MG63 (cell line): Measurements from ENCODE around the gene KRTAP10-4. TPM values are rescaled to one million over a fixed set of nuclear protein-coding genes. Genes with fewer than 3 reads are reported as not detected.

ENCODE experiments used
- DNase-seq: peaks from one replicate; pipeline ENCODE4 v3.0.0-alpha.2; 2020
- H3K27me3 ChIP-seq: fragments of 250-450 bp; sonication (Bioruptor Pico); 2 replicates; pipeline ENCODE4 v1.5.1; 2020; ENCODE audit warnings: mild to moderate bottlenecking, moderate library complexity
- H3K36me3 ChIP-seq: fragments of 250-450 bp; sonication (Bioruptor Pico); 2 replicates; pipeline ENCODE4 v1.5.1; 2020; ENCODE audit warnings: mild to moderate bottlenecking, moderate library complexity
- H3K4me3 ChIP-seq: fragments of 250-450 bp; sonication (Bioruptor Pico); 2 replicates; pipeline ENCODE4 v1.5.1; 2020; ENCODE audit warnings: mild to moderate bottlenecking, moderate library complexity
- H3K9me3 ChIP-seq: fragments of 250-450 bp; sonication (Bioruptor Pico); 2 replicates; pipeline ENCODE4 v1.5.1; 2020; ENCODE audit warnings: mild to moderate bottlenecking, moderate library complexity
- total RNA-seq: library from RNA; depleted of rRNA; stranded (reverse); fragments of >200 nt; shearing (Covaris generic); gene quantifications from 2 replicates; pipeline ENCODE4 v1.2.3, GENCODE V29; 2014; ENCODE audit warnings: low replicate concordance; rRNA removed

The KRTAP10-4 gene
- total RNA-seq, 1 experiment from 2014 or later: not detected

DNA sequence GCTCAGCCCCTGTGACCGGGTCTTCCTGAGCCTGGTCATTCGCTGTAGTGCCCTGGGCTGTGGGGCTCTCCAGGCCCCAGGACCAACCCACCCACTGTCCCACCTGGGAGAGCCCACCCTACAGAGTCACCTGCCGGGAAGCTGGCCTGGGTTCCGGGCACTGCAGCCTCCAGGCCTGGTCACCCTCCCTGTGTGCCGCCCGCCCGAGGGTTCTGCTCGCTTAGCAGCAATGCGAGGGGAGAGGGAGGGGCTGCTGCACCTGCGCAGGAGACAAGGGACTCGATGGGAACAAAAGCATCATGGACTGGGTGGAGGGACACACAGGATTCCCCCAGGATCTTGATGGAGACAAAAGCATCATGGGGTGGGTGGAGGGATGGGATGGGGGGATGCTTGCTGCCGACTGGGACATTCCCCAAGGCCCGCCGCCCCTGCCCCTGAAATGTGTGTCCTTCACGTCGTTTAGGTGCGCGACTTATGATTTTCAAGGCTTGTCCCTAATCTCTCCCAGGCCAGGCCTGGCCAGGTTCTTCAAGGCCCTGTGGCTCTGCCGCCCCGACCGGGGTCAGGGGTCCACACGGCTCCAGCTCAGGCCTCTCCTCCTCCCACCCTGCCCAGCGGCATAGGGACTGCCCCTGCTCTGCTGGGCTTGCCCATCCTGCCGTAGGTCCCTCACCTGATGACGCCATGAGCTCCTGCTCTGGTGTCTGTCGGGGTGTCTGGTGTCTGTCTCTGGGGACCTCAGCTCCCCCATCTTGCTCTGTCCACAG is 40.0 kb downstream of the KRTAP10-4 start:
- Histone ChIP-seq H3K36me3 (no peaks in the 10 kb centered on the region), H3K4me3 (no peak overlapping the region), H3K27me3 (peaks cover 23% of the 10 kb centered on the region), H3K9me3 (peaks cover 19% of the 10 kb centered on the region)
- DNase-seq: no peak

DNA sequence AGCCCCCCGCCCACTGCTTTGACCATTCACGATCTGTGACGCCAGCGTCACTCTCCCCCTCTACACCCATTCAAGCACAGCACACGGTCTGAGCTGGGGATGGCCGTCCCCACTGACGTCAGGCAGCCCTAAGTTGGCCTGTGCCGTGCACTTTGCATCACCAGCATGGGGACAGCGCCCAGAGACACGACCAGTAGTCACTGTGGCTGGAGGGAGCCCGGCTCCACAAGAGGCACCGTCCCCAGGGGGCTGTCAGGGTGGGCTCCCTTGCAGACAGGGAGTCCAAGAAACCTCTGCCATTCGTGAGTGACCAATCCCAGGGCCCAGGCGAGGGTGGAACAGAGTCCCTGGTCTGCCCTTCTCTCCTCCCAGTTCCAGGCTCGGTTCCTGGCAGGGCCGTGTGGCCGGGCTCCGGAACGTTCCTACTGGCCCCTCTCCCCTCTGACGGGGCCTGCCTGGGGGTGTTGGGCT is 40.7 kb downstream of the KRTAP10-4 start:
- peaks cover 20% of the 10 kb centered on the region for H3K9me3 ChIP-seq
- peaks cover 23% of the 10 kb centered on the region for H3K27me3 ChIP-seq
- DNase-seq: no peak
- no peak overlapping the region for H3K4me3 ChIP-seq
- H3K36me3 ChIP-seq: no peaks in the 10 kb centered on the region

DNA sequence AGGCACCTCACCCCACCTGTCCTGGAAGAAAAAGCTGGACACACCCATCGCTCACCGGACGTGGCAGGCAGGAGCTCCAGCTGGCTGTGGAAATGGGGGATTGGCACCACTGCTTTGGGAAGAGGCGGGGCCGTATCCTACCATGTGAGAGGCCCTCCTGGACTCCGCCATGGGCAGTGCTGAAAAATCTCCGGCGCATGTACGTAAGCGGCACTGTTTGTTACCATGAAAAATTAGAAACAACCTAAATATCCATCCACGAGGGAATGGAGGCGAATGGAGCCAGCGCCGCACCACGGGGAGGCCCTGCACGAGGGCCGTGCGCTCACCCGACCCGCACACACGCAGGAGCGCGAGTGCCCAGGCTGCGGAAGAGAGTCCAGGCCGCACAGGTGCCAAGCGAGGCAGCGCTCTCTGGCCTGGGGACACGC is 41.4 kb downstream of the KRTAP10-4 start:
- Histone ChIP-seq H3K4me3 (no peak overlapping the region), H3K9me3 (peaks cover 23% of the 10 kb centered on the region), H3K27me3 (peaks cover 23% of the 10 kb centered on the region), H3K36me3 (no peaks in the 10 kb centered on the region)
- DNase-seq: no peak

GRCh38 chr21:44615466-44615865 is 41.9 kb downstream of the KRTAP10-4 start:
- DNase-seq: no peak
- Histone ChIP-seq H3K36me3 (no peaks in the 10 kb centered on the region), H3K4me3 (no peak overlapping the region), H3K9me3 (peaks cover 28% of the 10 kb centered on the region), H3K27me3 (peaks cover 23% of the 10 kb centered on the region)

GRCh38 chr21:44615911-44616590 is 42.5 kb downstream of the KRTAP10-4 start:
- peaks cover 23% of the 10 kb centered on the region for H3K27me3 ChIP-seq
- no peak overlapping the region for H3K4me3 ChIP-seq
- no peak for DNase-seq
- H3K9me3 ChIP-seq: peaks cover 29% of the 10 kb centered on the region
- no peaks in the 10 kb centered on the region for H3K36me3 ChIP-seq

GRCh38 chr21:44616591-44616926 is 43.0 kb downstream of the KRTAP10-4 start:
- peaks cover 23% of the 10 kb centered on the region for H3K27me3 ChIP-seq
- DNase-seq: no peak
- peaks cover 24% of the 10 kb centered on the region for H3K9me3 ChIP-seq
- no peaks in the 10 kb centered on the region for H3K36me3 ChIP-seq
- H3K4me3 ChIP-seq: no peak overlapping the region

GRCh38 chr21:44617071-44617501 is 43.6 kb downstream of the KRTAP10-4 start:
- Histone ChIP-seq H3K27me3 (peaks cover 23% of the 10 kb centered on the region), H3K4me3 (no peak overlapping the region), H3K36me3 (no peaks in the 10 kb centered on the region), H3K9me3 (peaks cover 20% of the 10 kb centered on the region)
- DNase-seq: no peak

- no peak overlapping the region for H3K4me3 ChIP-seq
- H3K36me3 ChIP-seq: no peaks in the 10 kb centered on the region
- H3K27me3 ChIP-seq: peaks cover 23% of the 10 kb centered on the region
- no peak for DNase-seq
- peaks cover 31% of the 10 kb centered on the region for H3K9me3 ChIP-seq
Measured at GRCh38 chr21:44618504-44618903, 45.0 kb downstream of the KRTAP10-4 start.

- no peak overlapping the region for H3K4me3 ChIP-seq
- peaks cover 35% of the 10 kb centered on the region for H3K9me3 ChIP-seq
- H3K27me3 ChIP-seq: peaks cover 23% of the 10 kb centered on the region
- DNase-seq: no peak
- no peaks in the 10 kb centered on the region for H3K36me3 ChIP-seq
Measured at GRCh38 chr21:44618909-44619308, 45.4 kb downstream of the KRTAP10-4 start.

- Histone ChIP-seq H3K9me3 (peaks cover 42% of the 10 kb centered on the region), H3K4me3 (no peak overlapping the region), H3K27me3 (peaks cover 18% of the 10 kb centered on the region), H3K36me3 (no peaks in the 10 kb centered on the region)
- DNase-seq: no peak
Measured at GRCh38 chr21:44619886-44620285, 46.4 kb downstream of the KRTAP10-4 start.

- no peaks in the 10 kb centered on the region for H3K36me3 ChIP-seq
- H3K27me3 ChIP-seq: no peaks in the 10 kb centered on the region
- H3K4me3 ChIP-seq: no peak overlapping the region
- peaks cover 45% of the 10 kb centered on the region for H3K9me3 ChIP-seq
- DNase-seq: no peak
Measured at GRCh38 chr21:44623575-44623974, 50.0 kb downstream of the KRTAP10-4 start.

Other genes with a start within 250 kb of the KRTAP10-4 start
- gene CFAP410, start 234.3 kb upstream of the KRTAP10-4 start, total RNA-seq: 24.3 and 34.9 TPM in 2 replicates
- gene TRPM2, start 220.1 kb upstream of the KRTAP10-4 start, total RNA-seq: 0.13 TPM in 1 of 2 replicates, not detected in the other
- 1.2 and 1.4 TPM in 2 replicates for gene LRRC3, start 118.2 kb upstream of the KRTAP10-4 start, total RNA-seq
- not detected in 2 replicates for gene KRTAP10-1, start 33.5 kb upstream of the KRTAP10-4 start, total RNA-seq
- not detected in 2 replicates for gene KRTAP10-2, start 22.2 kb upstream of the KRTAP10-4 start, total RNA-seq
- not detected in 2 replicates for gene KRTAP10-3, start 14.9 kb upstream of the KRTAP10-4 start, total RNA-seq
- not detected in 2 replicates for gene KRTAP10-5, start 6.9 kb downstream of the KRTAP10-4 start, total RNA-seq
- gene KRTAP10-6, start 18.8 kb downstream of the KRTAP10-4 start, total RNA-seq: not detected in 2 replicates
- gene KRTAP10-7, start 26.9 kb downstream of the KRTAP10-4 start, total RNA-seq: not detected in 2 replicates
- not detected in 2 replicates for gene KRTAP10-8, start 38.4 kb downstream of the KRTAP10-4 start, total RNA-seq
- not detected in 2 replicates for gene KRTAP10-9, start 53.4 kb downstream of the KRTAP10-4 start, total RNA-seq
- not detected in 2 replicates for gene KRTAP10-10, start 63.6 kb downstream of the KRTAP10-4 start, total RNA-seq
- not detected in 2 replicates for gene KRTAP10-11, start 72.7 kb downstream of the KRTAP10-4 start, total RNA-seq
- not detected in 2 replicates for gene KRTAP12-4, start 80.9 kb downstream of the KRTAP10-4 start, total RNA-seq
- not detected in 2 replicates for gene KRTAP12-3, start 84.2 kb downstream of the KRTAP10-4 start, total RNA-seq
- gene KRTAP12-2, start 93.2 kb downstream of the KRTAP10-4 start, total RNA-seq: not detected in 2 replicates
- gene KRTAP12-1, start 108.4 kb downstream of the KRTAP10-4 start, total RNA-seq: not detected in 2 replicates
- gene KRTAP10-12, start 123.4 kb downstream of the KRTAP10-4 start, total RNA-seq: not detected in 2 replicates
- gene TSPEAR, start 137.8 kb downstream of the KRTAP10-4 start, total RNA-seq: not detected in 2 replicates
- gene UBE2G2, start 228.1 kb downstream of the KRTAP10-4 start, total RNA-seq: 59.9 and 76.0 TPM in 2 replicates
- gene SUMO3, start 244.3 kb downstream of the KRTAP10-4 start, total RNA-seq: 153 and 197 TPM in 2 replicates